Ishikawa (cell line): Measurements from ENCODE around the gene DNAJC5.

ENCODE experiments used
- CEBPB ChIP-seq: IDR thresholded peaks from 2 replicates; pipeline ENCODE4 v1.6.1; 2012
- EGR1 ChIP-seq: IDR thresholded peaks from 2 replicates; pipeline ENCODE4 v1.6.1; 2012
- EP300 ChIP-seq: IDR thresholded peaks from 2 replicates; pipeline ENCODE4 v1.6.1; 2012; ENCODE audit warnings: borderline replicate concordance
- FOXM1 ChIP-seq: IDR thresholded peaks from 2 replicates; pipeline ENCODE4 v1.6.1; 2012; ENCODE audit warnings: low read depth, borderline replicate concordance
- RAD21 ChIP-seq: IDR thresholded peaks from 2 replicates; pipeline ENCODE4 v1.6.1; 2012; ENCODE audit warnings: low read depth
- REST ChIP-seq: IDR thresholded peaks from 2 replicates; pipeline ENCODE4 v1.6.1; 2012; ENCODE audit warnings: low read depth, mild to moderate bottlenecking
- TAF1 ChIP-seq: IDR thresholded peaks from 2 replicates; pipeline ENCODE4 v1.6.1; 2012; ENCODE audit warnings: low read depth, mild to moderate bottlenecking
- TCF12 ChIP-seq: IDR thresholded peaks from 2 replicates; pipeline ENCODE4 v1.6.1; 2012; ENCODE audit warnings: low read depth
- YY1 ChIP-seq: IDR thresholded peaks from 2 replicates; pipeline ENCODE4 v1.6.1; 2012; ENCODE audit warnings: low read depth
- ZBTB7A ChIP-seq: IDR thresholded peaks from 2 replicates; pipeline ENCODE4 v1.6.1; 2012; ENCODE audit warnings: low read depth
- TF ChIP-seq, protein P1 (sequence below): IDR thresholded peaks from 2 replicates; pipeline ENCODE4 v1.6.1; 2012

GRCh38 chr20:63963348-63963741 lies 68.4 kb downstream of the DNAJC5 start:
- TF ChIP-seq ZBTB7A (no peak), EGR1 (no peak), EP300 (no peak), TAF1 (no peak), YY1 (no peak), RAD21 (no peak), REST (no peak), CEBPB (no peak), TCF12 (no peak), FOXM1 (no peak)
- TF ChIP-seq, protein P1, sequence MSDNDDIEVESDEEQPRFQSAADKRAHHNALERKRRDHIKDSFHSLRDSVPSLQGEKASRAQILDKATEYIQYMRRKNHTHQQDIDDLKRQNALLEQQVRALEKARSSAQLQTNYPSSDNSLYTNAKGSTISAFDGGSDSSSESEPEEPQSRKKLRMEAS: no peak
